Transverse colon (tissue), 4 donors: ENCODE data around the gene SSH2.

Experiments
- EP300 ChIP-seq: sonication (generic); formaldehyde crosslinking; IDR thresholded peaks from one replicate; pipeline ENCODE4 v1.6.1; 2017; ENCODE audit warnings: antibody characterized with exemption, low read depth
- POLR2A ChIP-seq: fragments of 450-650 bp; IDR thresholded peaks from one replicate; pipeline ENCODE4 v1.6.1; 2016; ENCODE audit warnings: antibody characterized with exemption, mild to moderate bottlenecking, moderate library complexity
- POLR2AphosphoS5 ChIP-seq, 3 donors: sonication (generic); formaldehyde crosslinking; IDR thresholded peaks; one replicate each; pipeline ENCODE4 v1.6.1; 2016; ENCODE audit warnings: antibody characterized with exemption in 3 of 3
- TF ChIP-seq, protein P1 (sequence below), 5 experiments: fragments of 200-600 bp in 3 of 5; fragments of 450-650 bp in 2 of 5; sonication (generic) in 3 of 5; IDR thresholded peaks; 1 replicate in 2 of 5; 2 replicates in 3 of 5; pipeline ENCODE4 v1.5.1; 2016 to 2017; ENCODE audit warnings: antibody characterized with exemption in 5 of 5, inconsistent platforms in 3 of 5, mild to moderate bottlenecking in 2 of 5, moderate library complexity in 1 of 5

DNA sequence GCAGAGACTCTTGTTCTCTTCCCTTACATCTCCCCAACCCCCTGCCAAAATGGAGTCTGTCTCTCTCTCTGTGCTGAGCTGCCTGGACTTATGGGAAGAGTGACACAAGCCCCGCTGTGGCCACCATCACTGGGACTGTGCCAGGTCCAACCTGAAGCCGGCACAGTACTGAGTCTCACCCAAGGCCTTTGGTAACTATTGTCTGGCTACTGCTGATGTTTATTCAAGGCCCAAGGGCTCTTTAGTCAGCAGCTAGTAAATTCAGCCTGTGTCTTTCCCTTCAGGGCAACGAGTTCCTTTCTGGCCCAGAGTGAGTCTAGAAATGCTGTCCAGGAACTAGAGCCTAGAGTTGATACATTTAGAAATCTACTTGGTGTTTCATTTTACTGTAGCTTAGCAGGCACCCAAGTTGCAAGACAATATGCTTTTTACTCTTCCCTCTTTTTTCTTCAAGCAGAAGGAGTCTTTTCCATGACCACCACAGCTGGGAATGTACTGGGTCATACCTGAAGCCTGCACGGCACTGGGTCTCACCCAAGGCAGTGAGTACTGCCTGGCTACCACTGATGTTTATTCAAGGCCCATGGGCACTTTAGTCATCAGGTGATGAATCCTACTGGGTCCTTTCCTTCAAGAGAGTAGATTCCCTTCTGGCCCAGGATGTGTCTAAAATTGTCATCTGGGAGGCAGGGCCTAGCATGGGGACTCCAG, 29.1 kb upstream of the SSH2 start:
- TF ChIP-seq, protein P1, sequence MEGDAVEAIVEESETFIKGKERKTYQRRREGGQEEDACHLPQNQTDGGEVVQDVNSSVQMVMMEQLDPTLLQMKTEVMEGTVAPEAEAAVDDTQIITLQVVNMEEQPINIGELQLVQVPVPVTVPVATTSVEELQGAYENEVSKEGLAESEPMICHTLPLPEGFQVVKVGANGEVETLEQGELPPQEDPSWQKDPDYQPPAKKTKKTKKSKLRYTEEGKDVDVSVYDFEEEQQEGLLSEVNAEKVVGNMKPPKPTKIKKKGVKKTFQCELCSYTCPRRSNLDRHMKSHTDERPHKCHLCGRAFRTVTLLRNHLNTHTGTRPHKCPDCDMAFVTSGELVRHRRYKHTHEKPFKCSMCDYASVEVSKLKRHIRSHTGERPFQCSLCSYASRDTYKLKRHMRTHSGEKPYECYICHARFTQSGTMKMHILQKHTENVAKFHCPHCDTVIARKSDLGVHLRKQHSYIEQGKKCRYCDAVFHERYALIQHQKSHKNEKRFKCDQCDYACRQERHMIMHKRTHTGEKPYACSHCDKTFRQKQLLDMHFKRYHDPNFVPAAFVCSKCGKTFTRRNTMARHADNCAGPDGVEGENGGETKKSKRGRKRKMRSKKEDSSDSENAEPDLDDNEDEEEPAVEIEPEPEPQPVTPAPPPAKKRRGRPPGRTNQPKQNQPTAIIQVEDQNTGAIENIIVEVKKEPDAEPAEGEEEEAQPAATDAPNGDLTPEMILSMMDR (IDR thresholded peaks at IDR 0.05) = no peak
- TF ChIP-seq POLR2AphosphoS5 (IDR thresholded peaks at IDR 0.05) (no peak), EP300 (no peak), POLR2A (no peak)
